Adrenal gland (tissue), 5 donors: ENCODE data around the gene CYP3A7.

ENCODE experiments used
- POLR2A ChIP-seq, 2 donors: fragments of 450-650 bp; IDR thresholded peaks; one replicate each; pipeline ENCODE4 v1.6.1; 2017; ENCODE audit warnings: antibody characterized with exemption in 2 of 2, mild to moderate bottlenecking in 2 of 2, moderate library complexity in 1 of 2
- TF ChIP-seq, protein P1 (sequence below), 6 experiments: fragments of 450-650 bp in 4 of 6; fragments of 200-600 bp in 2 of 6; sonication (generic) in 1 of 6; IDR thresholded peaks; 1 replicate in 5 of 6; 2 replicates in 1 of 6; pipeline versions ENCODE4 v1.5.1 to v1.8.0; 2016 to 2021; ENCODE audit warnings: antibody characterized with exemption in 6 of 6, mild to moderate bottlenecking in 2 of 6, moderate library complexity in 1 of 6
- donor health status: DM: no; HTN: no; CAD: no.

DNA sequence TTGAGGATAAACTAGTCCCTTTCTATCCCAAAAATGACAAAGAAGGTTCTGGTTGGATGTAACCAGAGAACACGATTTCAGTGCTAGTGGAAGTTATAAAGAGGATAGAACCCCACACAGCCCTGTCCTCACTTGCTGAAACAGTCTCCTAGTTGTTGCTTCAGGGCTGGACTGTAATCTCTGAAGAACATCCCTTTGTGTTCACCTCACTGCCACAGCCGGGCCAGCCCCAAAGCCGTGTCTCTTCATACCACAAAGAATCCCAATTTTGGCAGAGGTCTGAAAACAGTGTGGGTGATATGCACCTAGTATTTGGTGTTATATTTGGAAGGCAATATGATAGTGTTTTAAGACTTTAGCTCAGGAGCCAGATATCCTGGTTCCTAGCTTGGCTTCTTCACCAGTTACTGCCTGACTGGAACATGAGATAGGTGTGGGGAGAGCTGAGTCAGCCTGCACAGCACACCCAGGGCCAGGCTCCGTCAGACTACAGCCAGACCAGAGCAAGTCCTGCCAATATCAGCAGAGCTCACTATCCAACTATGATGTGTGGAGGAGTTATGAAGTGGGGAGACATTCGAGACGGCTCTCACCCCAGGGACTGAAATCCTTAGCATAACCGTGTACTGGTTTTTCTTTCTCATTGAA lies 27.8 kb upstream of the CYP3A7 start:
- TF ChIP-seq, protein P1, sequence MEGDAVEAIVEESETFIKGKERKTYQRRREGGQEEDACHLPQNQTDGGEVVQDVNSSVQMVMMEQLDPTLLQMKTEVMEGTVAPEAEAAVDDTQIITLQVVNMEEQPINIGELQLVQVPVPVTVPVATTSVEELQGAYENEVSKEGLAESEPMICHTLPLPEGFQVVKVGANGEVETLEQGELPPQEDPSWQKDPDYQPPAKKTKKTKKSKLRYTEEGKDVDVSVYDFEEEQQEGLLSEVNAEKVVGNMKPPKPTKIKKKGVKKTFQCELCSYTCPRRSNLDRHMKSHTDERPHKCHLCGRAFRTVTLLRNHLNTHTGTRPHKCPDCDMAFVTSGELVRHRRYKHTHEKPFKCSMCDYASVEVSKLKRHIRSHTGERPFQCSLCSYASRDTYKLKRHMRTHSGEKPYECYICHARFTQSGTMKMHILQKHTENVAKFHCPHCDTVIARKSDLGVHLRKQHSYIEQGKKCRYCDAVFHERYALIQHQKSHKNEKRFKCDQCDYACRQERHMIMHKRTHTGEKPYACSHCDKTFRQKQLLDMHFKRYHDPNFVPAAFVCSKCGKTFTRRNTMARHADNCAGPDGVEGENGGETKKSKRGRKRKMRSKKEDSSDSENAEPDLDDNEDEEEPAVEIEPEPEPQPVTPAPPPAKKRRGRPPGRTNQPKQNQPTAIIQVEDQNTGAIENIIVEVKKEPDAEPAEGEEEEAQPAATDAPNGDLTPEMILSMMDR (IDR thresholded peaks at IDR 0.05) = no peak
- TF ChIP-seq POLR2A (IDR thresholded peaks at IDR 0.05) = no peak
